IMR-90 (cell line): ENCODE results near the gene RETN. TPM values are rescaled to one million over a fixed set of nuclear protein-coding genes. Genes with fewer than 3 reads are reported as not detected.

ENCODE experiments used
- ATAC-seq: fragments of 200-7000 bp; cut with Tn5 transposase; 2 replicates; pipeline ENCODE4 v1.9.1; 2020; ENCODE audit warnings: low read depth, mild to moderate bottlenecking, moderate library complexity
- BruUV-seq: library from RNA; stranded (reverse); fragments of 400-500 nt; replicated peaks from 2 replicates; lab custom pipeline; 2021; lab: Mats Ljungman, UMichigan
- CTCF ChIA-PET: fragments of 300-600 bp; formaldehyde crosslinking; extraction: SDS; loops from one replicate; lab custom pipeline; 2021; ENCODE audit warnings: antibody characterized with exemption; lab: Yijun Ruan, JAX
- POLR2A ChIA-PET: fragments of 300-600 bp; sonication (Branson Sonifier 250); formaldehyde crosslinking; loops from one replicate; lab custom pipeline; 2022; ENCODE audit warnings: antibody characterized with exemption; ENCODE audit not compliant: unreplicated experiment; lab: Charles Lee
- DNase-seq: peaks from one replicate; pipeline ENCODE4 v3.0.0; 2013
- H2AFZ ChIP-seq: replicated peaks from 2 replicates; pipeline ENCODE3; 2013; ENCODE audit warnings: low read length, mild to moderate bottlenecking; ENCODE audit not compliant: poor library complexity
- H2AK5ac ChIP-seq: 2 replicates; pipeline ENCODE4 v1.6.1; 2013; ENCODE audit warnings: low read depth, low read length, inconsistent platforms
- H2AK9ac ChIP-seq: replicated peaks from 2 replicates; pipeline ENCODE3; 2013; ENCODE audit warnings: mild to moderate bottlenecking, low read depth, low read length, moderate library complexity; ENCODE audit not compliant: poor library complexity
- H2BK120ac ChIP-seq: 2 replicates; pipeline ENCODE4 v1.6.1; 2013; ENCODE audit warnings: low read depth, low read length, inconsistent platforms
- H2BK15ac ChIP-seq: 3 replicates; pipeline ENCODE4 v1.6.1; 2013; ENCODE audit warnings: low read depth, low read length, inconsistent platforms
- H2BK20ac ChIP-seq: 2 replicates; pipeline ENCODE4 v1.6.1; 2013; ENCODE audit warnings: low read depth, mild to moderate bottlenecking, inconsistent platforms, low read length, moderate library complexity
- H2BK5ac ChIP-seq: 2 replicates; pipeline ENCODE4 v1.6.1; 2013; ENCODE audit warnings: mild to moderate bottlenecking, low read depth, low read length, inconsistent platforms; ENCODE audit not compliant: poor library complexity, severe bottlenecking
- H3K14ac ChIP-seq: replicated peaks from 2 replicates; pipeline ENCODE4 v1.6.1; 2013; ENCODE audit warnings: low read depth, low read length, inconsistent platforms
- H3K18ac ChIP-seq: 2 replicates; pipeline ENCODE4 v1.6.1; 2013; ENCODE audit warnings: low read depth, low read length, control low read depth
- H3K23ac ChIP-seq: 2 replicates; pipeline ENCODE4 v1.6.1; 2013; ENCODE audit warnings: low read depth, low read length, inconsistent platforms
- H3K27ac ChIP-seq: 2 replicates; pipeline ENCODE4 v1.5.1; 2013; ENCODE audit warnings: mild to moderate bottlenecking, control low read depth, low read length; ENCODE audit not compliant: insufficient read depth
- H3K27me3 ChIP-seq: 2 replicates; pipeline ENCODE4 v1.6.1; 2013; ENCODE audit warnings: low read length; ENCODE audit not compliant: control insufficient read depth, insufficient read depth
- H3K36me3 ChIP-seq: 2 replicates; pipeline ENCODE4 v1.6.1; 2013; ENCODE audit warnings: low read length, mixed read lengths; ENCODE audit not compliant: control insufficient read depth, insufficient read depth
- H3K4ac ChIP-seq: 2 replicates; pipeline ENCODE4 v1.6.1; 2013; ENCODE audit warnings: low read depth, low read length, inconsistent platforms
- H3K4me1 ChIP-seq: 2 replicates; pipeline ENCODE4 v1.6.1; 2013; ENCODE audit warnings: low read length, mixed read lengths; ENCODE audit not compliant: control insufficient read depth, insufficient read depth
- H3K4me2 ChIP-seq: 2 replicates; pipeline ENCODE4 v1.6.1; 2013; ENCODE audit warnings: low read depth, mild to moderate bottlenecking, control low read depth, low read length, moderate library complexity
- H3K4me3 ChIP-seq: 2 replicates; pipeline ENCODE4 v1.5.1; 2013; ENCODE audit warnings: low read depth, mild to moderate bottlenecking, control low read depth, low read length, moderate library complexity; ENCODE audit not compliant: insufficient read depth
- H3K56ac ChIP-seq: 2 replicates; pipeline ENCODE4 v1.6.1; 2013; ENCODE audit warnings: low read length, inconsistent platforms; ENCODE audit not compliant: insufficient read depth; ENCODE audit errors: extremely low read depth
- H3K79me1 ChIP-seq, 2 experiments: 2 replicates each; pipeline ENCODE4 v1.6.1; 2013; ENCODE audit warnings: low read length in 2 of 2, inconsistent platforms in 1 of 2, low read depth in 1 of 2
- H3K9ac ChIP-seq: 2 replicates; pipeline ENCODE4 v1.6.1; 2013; ENCODE audit warnings: low read depth, low read length, control low read depth
- H3K9me1 ChIP-seq: 2 replicates; pipeline ENCODE4 v1.6.1; 2013; ENCODE audit warnings: low read length, inconsistent platforms; ENCODE audit not compliant: insufficient read depth
- H3K9me3 ChIP-seq: 2 replicates; pipeline ENCODE4 v1.6.1; 2013; ENCODE audit warnings: low read length; ENCODE audit not compliant: control insufficient read depth, insufficient read depth
- H4K20me1 ChIP-seq: 2 replicates; pipeline ENCODE4 v1.6.1; 2013; ENCODE audit warnings: low read length, inconsistent platforms; ENCODE audit not compliant: insufficient read depth
- H4K5ac ChIP-seq: 2 replicates; pipeline ENCODE4 v1.6.1; 2013; ENCODE audit warnings: mild to moderate bottlenecking, low read depth, low read length, control low read depth
- H4K8ac ChIP-seq, 2 experiments: 2 replicates each; pipeline ENCODE4 v1.6.1; 2013; ENCODE audit warnings: low read depth in 2 of 2, low read length in 2 of 2, control low read depth in 1 of 2, inconsistent platforms in 1 of 2
- H4K91ac ChIP-seq: 2 replicates; pipeline ENCODE4 v1.6.1; 2013; ENCODE audit warnings: low read depth, low read length, inconsistent platforms; ENCODE audit not compliant: insufficient read depth
- BHLHE40 ChIP-seq: fragments of 150-350 bp; IDR thresholded peaks from 2 replicates; pipeline ENCODE4 v1.6.1; 2016; ENCODE audit warnings: mild to moderate bottlenecking, low read depth, low read length
- CEBPB ChIP-seq: IDR thresholded peaks from 2 replicates; pipeline ENCODE4 v1.6.1; 2012; ENCODE audit warnings: low read depth, low read length, improper control_type of control experiment
- CHD1 ChIP-seq: IDR thresholded peaks from 2 replicates; pipeline ENCODE4 v1.6.1; 2012; ENCODE audit warnings: low read depth, low read length, improper control_type of control experiment
- FOS ChIP-seq: fragments of 150-350 bp; IDR thresholded peaks from 2 replicates; pipeline ENCODE4 v1.6.1; 2016; ENCODE audit warnings: low read depth, low read length
- MAFK ChIP-seq: IDR thresholded peaks from 2 replicates; pipeline ENCODE4 v1.6.1; 2012; ENCODE audit warnings: low read depth, low read length, improper control_type of control experiment
- MAZ ChIP-seq: IDR thresholded peaks from 2 replicates; pipeline ENCODE4 v1.6.1; 2012; ENCODE audit warnings: low read depth, mild to moderate bottlenecking, low read length, improper control_type of control experiment, moderate library complexity, borderline replicate concordance
- MXI1 ChIP-seq: IDR thresholded peaks from 2 replicates; pipeline ENCODE4 v1.6.1; 2012; ENCODE audit warnings: low read depth, mild to moderate bottlenecking, low read length, moderate library complexity, borderline replicate concordance
- NFE2L2 ChIP-seq: fragments of 150-350 bp; IDR thresholded peaks from 2 replicates; pipeline ENCODE4 v1.6.1; 2016; ENCODE audit warnings: low read depth, mild to moderate bottlenecking, low read length
- POLR2A ChIP-seq: IDR thresholded peaks from 2 replicates; pipeline ENCODE4 v1.6.1; 2012; ENCODE audit warnings: mild to moderate bottlenecking, low read depth, low read length
- RAD21 ChIP-seq: IDR thresholded peaks from 2 replicates; pipeline ENCODE4 v1.6.1; 2012; ENCODE audit warnings: low read length, improper control_type of control experiment
- RCOR1 ChIP-seq: IDR thresholded peaks from 2 replicates; pipeline ENCODE4 v1.6.1; 2012; ENCODE audit warnings: mild to moderate bottlenecking, low read length, improper control_type of control experiment; ENCODE audit not compliant: insufficient replicate concordance
- RFX5 ChIP-seq: IDR thresholded peaks from 2 replicates; pipeline ENCODE4 v1.8.0; 2012; ENCODE audit warnings: low read depth, mild to moderate bottlenecking, low read length, moderate library complexity
- SMC3 ChIP-seq: fragments of 150-350 bp; IDR thresholded peaks from 2 replicates; pipeline ENCODE4 v1.6.1; 2016; ENCODE audit warnings: low read depth, mild to moderate bottlenecking, antibody characterized with exemption, low read length, moderate library complexity
- WGBS, 2 experiments: methylation state at CpG; one replicate each; pipeline versions ENCODE4 v1.1.5 to v1.1.7; 2013; ENCODE audit warnings: missing lambda C conversion rate in 2 of 2; ENCODE audit not compliant: insufficient read length in 1 of 2; ENCODE audit errors: extremely low coverage in 2 of 2; 5-methylcytosine and 5-hydroxymethylcytosine counted together
- dilution Hi-C: fragments of 300-500 bp; cut with HindIII; formaldehyde crosslinking; loops from one replicate; pipeline ENCODE4 v1.14.3; 2018; ENCODE audit warnings: low sequenced_read_pairs; ENCODE audit not compliant: unreplicated experiment
- in situ Hi-C: fragments of 300-500 bp; cut with MboI; formaldehyde crosslinking; loops from 3 replicates; pipeline ENCODE4 v1.14.3; 2019; ENCODE audit warnings: low sequenced_read_pairs, inconsistent platforms, mixed read lengths
- intact Hi-C: fragments of 100-400 bp; cut with micrococcal nuclease; formaldehyde crosslinking; loops from 2 replicates; pipeline ENCODE4 v1.10.0; 2022
- polyA plus RNA-seq, 3 experiments: library from polyadenylated mRNA; depleted of rRNA; stranded (reverse); fragments of >200 nt; gene quantifications; 2 replicates each; pipeline ENCODE4 v1.2.3, GENCODE V29; 2012; ENCODE audit warnings: low replicate concordance in 1 of 3
- total RNA-seq: library from RNA; depleted of rRNA; stranded (reverse); fragments of >200 nt; gene quantifications from 2 replicates; pipeline ENCODE4 v1.2.3, GENCODE V29; 2012
- TF ChIP-seq, protein P1 (sequence below): fragments of 150-350 bp; IDR thresholded peaks from 2 replicates; pipeline ENCODE4 v1.6.1; 2017; ENCODE audit warnings: mild to moderate bottlenecking, antibody characterized with exemption, low read length, low read depth
- TF ChIP-seq, protein P2 (sequence below): fragments of 150-350 bp; IDR thresholded peaks from 2 replicates; pipeline ENCODE4 v1.6.1; 2016; ENCODE audit warnings: low read depth, mild to moderate bottlenecking, low read length, moderate library complexity, borderline replicate concordance
- TF ChIP-seq, protein P3 (sequence below): conservative IDR thresholded peaks from 2 replicates; pipeline ENCODE4 v1.5.1; 2012; ENCODE audit warnings: mild to moderate bottlenecking, low read depth, low read length, improper control_type of control experiment

The RETN gene
- total and polyA plus RNA-seq, 2 of the 4 experiments (the other 2 are of a cell fraction), result not detected

DNA sequence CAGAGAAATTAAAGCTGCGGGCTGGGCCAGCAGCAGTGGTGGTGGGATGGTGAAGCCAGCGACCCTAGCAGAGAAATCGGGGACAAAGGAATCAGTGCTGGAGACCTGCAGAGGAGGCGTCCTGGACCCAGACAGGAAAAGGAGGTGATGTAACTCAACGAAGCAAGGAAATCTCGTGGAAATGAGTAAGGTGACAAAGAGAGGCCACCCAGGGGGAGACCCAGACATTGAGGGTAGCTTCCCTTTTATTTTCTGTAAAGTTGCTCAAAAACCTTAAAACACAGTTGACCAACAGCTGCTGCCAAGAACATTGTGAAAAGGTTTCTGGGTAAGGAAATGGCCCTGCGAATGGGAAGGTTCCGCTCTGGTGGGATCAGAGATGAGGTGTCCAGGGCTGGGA is 13.3 kb upstream of the RETN start:
- no peak overlapping the region for H2BK120ac ChIP-seq
- no peak overlapping the region for H3K56ac ChIP-seq
- H3K27ac ChIP-seq, result no peak overlapping the region
- no peak overlapping the region for H3K4me2 ChIP-seq
- in situ Hi-C loops (no loop called here), intact Hi-C loops (no loop called here), dilution Hi-C loops (no loop called here)
- H2AK5ac ChIP-seq, result no peak overlapping the region
- no peak overlapping the region for H3K4ac ChIP-seq
- no peak overlapping the region for H3K23ac ChIP-seq
- peaks cover 9% of the 10 kb centered on the region; the same call in 1 of the 2 replicates for H3K27me3 ChIP-seq
- no peak overlapping the region for H3K14ac ChIP-seq
- no peak overlapping the region for H2AK9ac ChIP-seq
- no peak overlapping the region for H3K9ac ChIP-seq
- DNase-seq (no peak), ATAC-seq (no peak)
- no peak overlapping the region for H2BK20ac ChIP-seq
- no peaks in the 10 kb centered on the region for H3K4me1 ChIP-seq
- WGBS, 2 experiments, result 54% methylated on average over 3 of the region's 8 CpGs; no CpG with 5 or more reads in 1 of the 2 experiments
- POLR2A ChIA-PET, result no interaction called here
- no peak overlapping the region for H4K91ac ChIP-seq
- no peak overlapping the region for H2BK15ac ChIP-seq
- no peaks in the 10 kb centered on the region for H3K36me3 ChIP-seq
- H2BK5ac ChIP-seq, result no peak overlapping the region
- no peaks in the 10 kb centered on the region for H3K9me3 ChIP-seq
- no peaks in the 10 kb centered on the region for H3K9me1 ChIP-seq
- H4K20me1 ChIP-seq, result no peaks in the 10 kb centered on the region
- H4K8ac ChIP-seq, result no peak overlapping the region
- no peak overlapping the region for H3K4me3 ChIP-seq
- H2AFZ ChIP-seq, result no peak overlapping the region
- H4K5ac ChIP-seq, result no peak overlapping the region
- no peak for TF ChIP-seq RCOR1
- no peak for TF ChIP-seq NFE2L2
- TF ChIP-seq, protein P1, sequence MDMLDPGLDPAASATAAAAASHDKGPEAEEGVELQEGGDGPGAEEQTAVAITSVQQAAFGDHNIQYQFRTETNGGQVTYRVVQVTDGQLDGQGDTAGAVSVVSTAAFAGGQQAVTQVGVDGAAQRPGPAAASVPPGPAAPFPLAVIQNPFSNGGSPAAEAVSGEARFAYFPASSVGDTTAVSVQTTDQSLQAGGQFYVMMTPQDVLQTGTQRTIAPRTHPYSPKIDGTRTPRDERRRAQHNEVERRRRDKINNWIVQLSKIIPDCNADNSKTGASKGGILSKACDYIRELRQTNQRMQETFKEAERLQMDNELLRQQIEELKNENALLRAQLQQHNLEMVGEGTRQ, result no peak
- TF ChIP-seq MAFK, result no peak
- TF ChIP-seq, protein P2, sequence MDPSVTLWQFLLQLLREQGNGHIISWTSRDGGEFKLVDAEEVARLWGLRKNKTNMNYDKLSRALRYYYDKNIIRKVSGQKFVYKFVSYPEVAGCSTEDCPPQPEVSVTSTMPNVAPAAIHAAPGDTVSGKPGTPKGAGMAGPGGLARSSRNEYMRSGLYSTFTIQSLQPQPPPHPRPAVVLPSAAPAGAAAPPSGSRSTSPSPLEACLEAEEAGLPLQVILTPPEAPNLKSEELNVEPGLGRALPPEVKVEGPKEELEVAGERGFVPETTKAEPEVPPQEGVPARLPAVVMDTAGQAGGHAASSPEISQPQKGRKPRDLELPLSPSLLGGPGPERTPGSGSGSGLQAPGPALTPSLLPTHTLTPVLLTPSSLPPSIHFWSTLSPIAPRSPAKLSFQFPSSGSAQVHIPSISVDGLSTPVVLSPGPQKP, result no peak
- TF ChIP-seq BHLHE40, result no peak
- no peak for TF ChIP-seq RFX5
- TF ChIP-seq SMC3, result no peak
- no peak for TF ChIP-seq MXI1
- TF ChIP-seq, protein P3, sequence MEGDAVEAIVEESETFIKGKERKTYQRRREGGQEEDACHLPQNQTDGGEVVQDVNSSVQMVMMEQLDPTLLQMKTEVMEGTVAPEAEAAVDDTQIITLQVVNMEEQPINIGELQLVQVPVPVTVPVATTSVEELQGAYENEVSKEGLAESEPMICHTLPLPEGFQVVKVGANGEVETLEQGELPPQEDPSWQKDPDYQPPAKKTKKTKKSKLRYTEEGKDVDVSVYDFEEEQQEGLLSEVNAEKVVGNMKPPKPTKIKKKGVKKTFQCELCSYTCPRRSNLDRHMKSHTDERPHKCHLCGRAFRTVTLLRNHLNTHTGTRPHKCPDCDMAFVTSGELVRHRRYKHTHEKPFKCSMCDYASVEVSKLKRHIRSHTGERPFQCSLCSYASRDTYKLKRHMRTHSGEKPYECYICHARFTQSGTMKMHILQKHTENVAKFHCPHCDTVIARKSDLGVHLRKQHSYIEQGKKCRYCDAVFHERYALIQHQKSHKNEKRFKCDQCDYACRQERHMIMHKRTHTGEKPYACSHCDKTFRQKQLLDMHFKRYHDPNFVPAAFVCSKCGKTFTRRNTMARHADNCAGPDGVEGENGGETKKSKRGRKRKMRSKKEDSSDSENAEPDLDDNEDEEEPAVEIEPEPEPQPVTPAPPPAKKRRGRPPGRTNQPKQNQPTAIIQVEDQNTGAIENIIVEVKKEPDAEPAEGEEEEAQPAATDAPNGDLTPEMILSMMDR, result no peak
- no peak for TF ChIP-seq RAD21
- no peak for TF ChIP-seq CEBPB
- no peak for TF ChIP-seq FOS
- no peak for TF ChIP-seq MAZ
- no peak for TF ChIP-seq POLR2A
- TF ChIP-seq CHD1, result no peak
- CTCF ChIA-PET, result no interaction called here
- H3K79me1 ChIP-seq, result no peaks in the 10 kb centered on the region
- no peak overlapping the region for H3K18ac ChIP-seq
- BruUV-seq, result no TSS peak
